Psoas muscle (tissue), 8 donors: Measurements from ENCODE around the gene IPO9. TPM values are rescaled to one million over a fixed set of nuclear protein-coding genes. Genes with fewer than 3 reads are reported as not detected.

Experiments used
- ATAC-seq, 4 donors: fragments of 200-7000 bp; cut with Tn5 transposase; one replicate each; pipeline ENCODE4 v1.9.1; 2020; ENCODE audit warnings: moderate library complexity in 3 of 4, mild to moderate bottlenecking in 2 of 4
- DNase-seq, 2 donors: peaks; one replicate each; pipeline ENCODE4 v3.0.0-alpha.2; 2020
- H3K27ac ChIP-seq: fragments of 200-600 bp; one replicate; pipeline ENCODE4 v1.8.0; 2022
- H3K27me3 ChIP-seq, 3 donors: fragments of 200-600 bp in 1 of 3; one replicate each; pipeline versions ENCODE4 v1.6.1 to v1.8.0; 2013 to 2022; ENCODE audit warnings: low read length in 2 of 3, mild to moderate bottlenecking in 2 of 3, moderate library complexity in 1 of 3; ENCODE audit not compliant: insufficient read depth in 3 of 3
- H3K36me3 ChIP-seq, 2 donors: fragments of 200-600 bp in 1 of 2; one replicate each; pipeline versions ENCODE4 v1.6.1 to v1.8.0; 2013 to 2022; ENCODE audit warnings: low read depth in 1 of 2, mild to moderate bottlenecking in 1 of 2, moderate library complexity in 1 of 2; ENCODE audit not compliant: insufficient read depth in 1 of 2
- H3K4me1 ChIP-seq: fragments of 200-600 bp; one replicate; pipeline ENCODE4 v1.8.0; 2022
- H3K4me3 ChIP-seq: fragments of 200-600 bp; one replicate; pipeline ENCODE4 v1.8.0; 2022; ENCODE audit warnings: mild to moderate bottlenecking
- H3K9me3 ChIP-seq: fragments of 200-600 bp; one replicate; pipeline ENCODE4 v1.8.0; 2022
- CTCF ChIP-seq: fragments of 200-600 bp; IDR thresholded peaks from one replicate; pipeline ENCODE4 v1.8.0; 2022; ENCODE audit warnings: antibody characterized with exemption
- WGBS, 3 donors: extraction: QIAGEN DNeasy Blood & Tissue Kit; methylation state at CpG; one replicate each; pipeline versions ENCODE4 v1.1.6 to v1.1.7; 2013; 5-methylcytosine and 5-hydroxymethylcytosine counted together
- intact Hi-C, 2 donors: fragments of 100-400 bp; cut with DNase I; formaldehyde crosslinking; loops; one replicate each; pipeline versions ENCODE4 v1.11.0 to v1.14.2; 2022
- polyA plus RNA-seq, 3 donors: library from polyadenylated mRNA; stranded (reverse); fragments of 200-250 nt; gene quantifications; one replicate each; pipeline ENCODE4 v1.2.3, GENCODE V29; 2013
- total RNA-seq, 4 donors: library from RNA; stranded (reverse); fragmentation: NEBNext Ultra II Directional in 2 of 4; extraction: Animal tissue kit (Norgen Biotek cat#: 25700) in 2 of 4; gene quantifications; one replicate each; pipeline versions ENCODE4 v1.2.1 to v1.2.4, GENCODE V29; 2021 to 2023
- donor health status: healthy with polysubstance abuse.
- donor health status: DM: no; HTN: no; CAD: no; lungs with moderate emphysema.
- donor health status: Bipolar disorder and iron deficiency.
- donor health status: healthy.
- donor health status: DM: yes; HTN: yes; CAD: no.
- donor health status: DM: no; HTN: no; CAD: no.
- donor health status: DM: no; HTN: no; CAD: no.
- donor health status: DM: yes; HTN: yes; CAD: no.

IPO9 gene
- total and polyA plus RNA-seq, 7 donors, result 6.6 to 26.9 (median 20.1) TPM

- no peak for ATAC-seq
- no peak for TF ChIP-seq CTCF
- 45 to 70% (median 50%) methylated on average over 2 of the region's 2 CpGs for WGBS, 3 donors
- no peak for DNase-seq
- peak overlapping the region; percentile 59 for H3K27ac ChIP-seq
- H3K4me3 ChIP-seq, result no peak overlapping the region
- no peaks in the 10 kb centered on the region for H3K9me3 ChIP-seq
- peaks cover 18% of the 10 kb centered on the region for H3K4me1 ChIP-seq
- no peaks in the 10 kb centered on the region for H3K27me3 ChIP-seq
- H3K36me3 ChIP-seq, result peaks cover 0 to 7% of the 10 kb centered on the region in 2 donors
- intact Hi-C loops, result no loop called here
Observed at GRCh38 chr1:201925301-201925567, 96.3 kb downstream of the IPO9 start.

- Histone ChIP-seq H3K27me3 (no peaks in the 10 kb centered on the region), H3K27ac (peak overlapping the region; percentile 59), H3K36me3 (peaks cover 0 to 16% of the 10 kb centered on the region in 2 donors), H3K4me3 (no peak overlapping the region), H3K4me1 (peaks cover 14% of the 10 kb centered on the region), H3K9me3 (no peaks in the 10 kb centered on the region)
- ATAC-seq (peak in 3 of 4 donors; percentile 33 to 64 (median 59)), DNase-seq (no peak)
- TF ChIP-seq CTCF, result no peak
- intact Hi-C loops, result no loop called here
- WGBS, 3 donors, result 31 to 35% (median 35%) methylated on average over 5 of the region's 5 CpGs
Observed at GRCh38 chr1:201925981-201926645, 97.2 kb downstream of the IPO9 start.

- TF ChIP-seq CTCF, result no peak
- peaks cover 17% of the 10 kb centered on the region for H3K4me1 ChIP-seq
- peak overlapping the region; percentile 50 for H3K27ac ChIP-seq
- no peak for DNase-seq
- WGBS, 3 donors, result 84 to 92% (median 86%) methylated on average over 3 of the region's 3 CpGs
- H3K9me3 ChIP-seq, result no peaks in the 10 kb centered on the region
- no peak for ATAC-seq
- no peak overlapping the region for H3K4me3 ChIP-seq
- intact Hi-C loops, result no loop called here
- peaks cover 0 to 16% of the 10 kb centered on the region in 2 donors for H3K36me3 ChIP-seq
- H3K27me3 ChIP-seq, result no peaks in the 10 kb centered on the region
Observed at GRCh38 chr1:201928266-201928665, 99.3 kb downstream of the IPO9 start.

GRCh38 chr1:201930137-201930536 is 101.2 kb downstream of the IPO9 start:
- Histone ChIP-seq H3K27ac (peak overlapping the region; percentile 3), H3K4me1 (peaks cover 27% of the 10 kb centered on the region), H3K9me3 (no peaks in the 10 kb centered on the region), H3K27me3 (no peaks in the 10 kb centered on the region), H3K4me3 (no peak overlapping the region), H3K36me3 (peaks cover 0 to 16% of the 10 kb centered on the region in 2 donors)
- DNase-seq (no peak), ATAC-seq (no peak)
- intact Hi-C loops, result no loop called here
- WGBS, 3 donors, result 43 to 71% (median 50%) methylated on average over 4 of the region's 4 CpGs
- no peak for TF ChIP-seq CTCF

- no peaks in the 10 kb centered on the region for H3K27me3 ChIP-seq
- no peak for ATAC-seq
- H3K4me3 ChIP-seq, result no peak overlapping the region
- H3K9me3 ChIP-seq, result no peaks in the 10 kb centered on the region
- H3K4me1 ChIP-seq, result peaks cover 25% of the 10 kb centered on the region
- H3K36me3 ChIP-seq, result peaks cover 0 to 16% of the 10 kb centered on the region in 2 donors
- WGBS, 3 donors, result 81 to 86% (median 81%) methylated on average over 5 of the region's 5 CpGs
- TF ChIP-seq CTCF, result no peak
- peak overlapping the region; percentile 3 for H3K27ac ChIP-seq
- DNase-seq, result no peak
- intact Hi-C loops, result no loop called here
Observed at GRCh38 chr1:201930803-201931202, 101.8 kb downstream of the IPO9 start.
